Ovary (tissue), 9 donors: ENCODE data around the gene KCNN1. TPM values are rescaled to one million over a fixed set of nuclear protein-coding genes. Genes with fewer than 3 reads are reported as not detected.

Source experiments
- DNase-seq, 5 donors: peaks; one replicate each; pipeline ENCODE4 v3.0.0-alpha.2; 2019 to 2020
- H3K27ac ChIP-seq, 2 donors: fragments of 200-600 bp; one replicate each; pipeline versions ENCODE4 v1.5.1 to v1.8.0; 2019 to 2022
- H3K27me3 ChIP-seq: fragments of 200-600 bp; one replicate; pipeline ENCODE4 v1.8.0; 2022
- H3K36me3 ChIP-seq: fragments of 200-600 bp; sonication (generic); one replicate; pipeline ENCODE4 v1.5.1; 2019
- H3K4me1 ChIP-seq: one replicate; pipeline ENCODE4 v1.8.1; 2013; ENCODE audit warnings: mild to moderate bottlenecking, moderate library complexity; ENCODE audit not compliant: insufficient read depth
- H3K4me3 ChIP-seq: fragments of 200-600 bp; sonication (generic); one replicate; pipeline ENCODE4 v1.5.1; 2017
- H3K9me3 ChIP-seq, 2 donors: fragments of 200-600 bp in 1 of 2; sonication (generic) in 1 of 2; one replicate each; pipeline versions ENCODE4 v1.5.1 to v1.8.1; 2013 to 2019; ENCODE audit warnings: mild to moderate bottlenecking in 1 of 2, moderate library complexity in 1 of 2
- CTCF ChIP-seq, 3 donors: fragments of 450-650 bp in 2 of 3; fragments of 200-600 bp in 1 of 3; IDR thresholded peaks; one replicate each; pipeline versions ENCODE4 v1.5.1 to v1.8.0; 2016 to 2022; ENCODE audit warnings: antibody characterized with exemption in 3 of 3, mild to moderate bottlenecking in 1 of 3
- EP300 ChIP-seq: sonication (generic); formaldehyde crosslinking; IDR thresholded peaks from one replicate; pipeline ENCODE4 v1.6.1; 2017; ENCODE audit warnings: antibody characterized with exemption
- POLR2A ChIP-seq: fragments of 450-650 bp; IDR thresholded peaks from one replicate; pipeline ENCODE4 v1.6.1; 2017; ENCODE audit warnings: antibody characterized with exemption, mild to moderate bottlenecking, moderate library complexity
- WGBS, 3 donors: extraction: QIAGEN DNeasy Blood & Tissue Kit in 1 of 3; methylation state at CpG; one replicate each; pipeline versions ENCODE4 v1.1.5 to v1.1.7; 2013 to 2017; 5-methylcytosine and 5-hydroxymethylcytosine counted together
- intact Hi-C, 4 donors: fragments of 100-400 bp; cut with DNase I; formaldehyde crosslinking; loops; one replicate each; pipeline versions ENCODE4 v1.11.0 to v1.15.1; 2022 to 2023
- polyA plus RNA-seq, 2 donors: library from polyadenylated mRNA; stranded (reverse); fragments of 200-250 nt in 1 of 2; fragments of 350-450 nt in 1 of 2; fragmentation: Illumina TruSeq in 1 of 2; extraction: RNeasy Lipid Tissue Mini Kit (QIAGEN cat#74804) in 1 of 2; gene quantifications; one replicate each; pipeline ENCODE4 v1.2.3, GENCODE V29; 2013 to 2014
- total RNA-seq, 7 donors: library from RNA; depleted of rRNA in 2 of 7; stranded (reverse); fragments of >200 nt in 2 of 7; fragmentation: NEBNext Ultra II Directional in 3 of 7; extraction: Animal tissue kit (Norgen Biotek cat#: 25700) in 3 of 7; gene quantifications; one replicate each; pipeline versions ENCODE4 v1.1.0 to v1.2.4, GENCODE V29; 2016 to 2023
- donor health status: DM: no; HTN: no; CAD: no; lungs with moderate emphysema.
- donor health status: DM: no; HTN: no; CAD: no.
- donor health status: Bipolar disorder and iron deficiency.
- donor health status: DM: yes; HTN: yes; CAD: no.
- donor health status: DM: no; HTN: no; CAD: no.
- donor health status: DM: yes; HTN: yes; CAD: no.

Gene KCNN1
- total and polyA plus RNA-seq, 9 donors: 0.33 to 5.9 (median 1.7) TPM; not detected in 1

- intact Hi-C loops: no loop called here
- no peak for TF ChIP-seq CTCF (IDR thresholded peaks at IDR 0.05)
- no peak for TF ChIP-seq POLR2A
- no peak for TF ChIP-seq EP300
- Histone ChIP-seq H3K4me1 (no peaks in the 10 kb centered on the region), H3K27ac (no peak overlapping the region), H3K4me3 (no peak overlapping the region), H3K36me3 (no peaks in the 10 kb centered on the region), H3K27me3 (no peaks in the 10 kb centered on the region), H3K9me3 (no peaks in the 10 kb centered on the region)
- no peak for DNase-seq
- 92 to 96% (median 94%) methylated on average over 10 to 23 of the region's 23 CpGs for WGBS, 3 donors
Measured at GRCh38 chr19:17973759-17974158, 6.9 kb downstream of the KCNN1 start.

DNA sequence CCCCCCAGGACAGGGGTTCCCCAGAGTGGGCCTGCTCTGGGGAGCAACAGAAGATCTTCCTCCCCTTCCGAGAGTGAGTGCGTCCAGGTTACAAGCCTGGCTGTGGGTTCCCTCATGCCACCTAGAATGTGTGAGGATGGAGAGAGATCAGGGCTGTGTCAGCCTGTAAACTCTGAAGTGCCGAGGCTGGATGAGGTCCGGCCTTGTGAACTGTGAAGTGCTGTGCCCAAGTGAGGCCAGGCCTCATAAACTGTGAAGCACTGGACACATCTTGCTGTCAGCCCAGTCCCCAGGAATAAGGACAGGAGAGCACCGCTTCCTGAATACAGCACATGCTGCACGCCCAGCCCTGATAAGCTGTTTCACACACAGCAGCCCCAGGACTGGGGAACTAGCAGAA is 7.6 kb downstream of the KCNN1 start:
- no peak overlapping the region for H3K4me3 ChIP-seq
- WGBS, 3 donors: 84 to 92% (median 88%) methylated on average over 6 of the region's 6 CpGs
- H3K36me3 ChIP-seq: no peaks in the 10 kb centered on the region
- no peak overlapping the region for H3K27ac ChIP-seq
- TF ChIP-seq CTCF (IDR thresholded peaks at IDR 0.05): no peak
- no peaks in the 10 kb centered on the region for H3K27me3 ChIP-seq
- intact Hi-C loops: no loop called here
- no peaks in the 10 kb centered on the region for H3K9me3 ChIP-seq
- H3K4me1 ChIP-seq: no peaks in the 10 kb centered on the region
- no peak for DNase-seq

DNA sequence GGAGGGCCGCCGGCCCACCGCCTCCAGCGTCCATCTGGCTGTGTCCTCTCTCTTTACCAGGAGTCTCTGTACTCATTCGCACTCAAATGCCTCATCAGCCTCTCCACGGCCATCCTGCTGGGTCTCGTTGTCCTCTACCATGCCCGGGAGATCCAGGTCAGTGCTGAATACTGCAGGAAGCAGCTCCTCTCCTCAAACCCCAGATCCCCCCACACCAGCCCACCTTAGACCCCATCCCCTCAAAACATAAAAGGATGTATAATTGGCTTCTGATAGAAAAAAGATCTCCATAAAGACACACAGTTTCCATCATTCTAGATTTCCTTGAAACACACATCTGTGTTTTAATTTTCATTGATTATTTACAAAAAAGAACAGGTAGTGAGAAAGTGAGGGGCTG is 8.1 kb downstream of the KCNN1 start:
- intact Hi-C loops: no loop called here
- TF ChIP-seq CTCF (IDR thresholded peaks at IDR 0.05) (no peak), POLR2A (no peak), EP300 (no peak)
- WGBS, 3 donors: 89 to 91% (median 90%) methylated on average over 8 of the region's 8 CpGs

DNA sequence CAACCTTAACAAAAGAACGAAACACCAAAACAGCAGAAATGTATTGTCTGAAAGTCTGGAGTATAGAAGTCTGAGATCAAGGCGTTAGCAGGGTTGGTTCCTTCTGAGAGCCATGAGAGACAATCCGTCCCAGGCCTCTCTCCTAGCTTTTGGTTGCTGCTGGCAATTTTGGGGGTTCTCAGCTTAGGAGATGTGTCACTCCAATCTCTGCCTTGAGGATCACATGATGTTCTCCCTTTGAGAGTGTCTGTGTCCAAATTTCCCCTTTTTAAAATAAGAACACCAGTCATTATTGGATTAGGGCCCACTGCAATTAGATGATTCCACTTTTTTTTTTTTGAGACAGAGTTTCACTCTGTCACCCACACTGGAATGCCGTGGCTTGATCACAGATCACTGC is 10.1 kb downstream of the KCNN1 start:
- Histone ChIP-seq H3K36me3 (no peaks in the 10 kb centered on the region), H3K9me3 (no peaks in the 10 kb centered on the region), H3K27me3 (no peaks in the 10 kb centered on the region), H3K27ac (no peak overlapping the region), H3K4me3 (no peak overlapping the region), H3K4me1 (no peaks in the 10 kb centered on the region)
- no peak for TF ChIP-seq EP300
- TF ChIP-seq CTCF (IDR thresholded peaks at IDR 0.05): no peak
- TF ChIP-seq POLR2A: no peak
- DNase-seq: no peak
- 85 to 92% (median 89%) methylated on average over 4 of the region's 4 CpGs for WGBS, 3 donors
- intact Hi-C loops: no loop called here

More for the DNA sequence above, 8.1 kb downstream of the KCNN1 start:
- DNase-seq: no peak
- Histone ChIP-seq H3K36me3 (no peaks in the 10 kb centered on the region), H3K4me1 (no peaks in the 10 kb centered on the region), H3K4me3 (no peak overlapping the region), H3K9me3 (no peaks in the 10 kb centered on the region), H3K27me3 (no peaks in the 10 kb centered on the region), H3K27ac (no peak overlapping the region)

DNA sequence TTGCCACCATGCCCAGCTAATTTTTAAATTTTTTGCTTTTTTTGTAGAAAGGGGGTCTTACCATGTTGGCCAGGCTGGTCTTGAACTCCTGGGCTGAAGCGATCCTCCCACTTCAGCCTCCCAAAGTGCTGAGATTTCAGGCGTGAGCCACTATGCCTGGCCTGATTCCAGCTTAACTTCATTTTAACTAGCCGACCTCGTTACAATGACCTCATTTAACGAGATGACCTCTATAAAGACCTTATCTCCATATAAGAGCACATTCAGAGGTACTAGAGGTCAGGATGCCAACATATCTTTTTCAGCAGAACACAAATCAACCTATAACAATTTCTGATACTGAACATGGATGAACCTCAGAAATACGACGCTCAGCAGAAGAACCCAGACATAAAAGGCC is 10.6 kb downstream of the KCNN1 start:
- WGBS, 3 donors: 70 to 75% (median 71%) methylated on average over 7 of the region's 7 CpGs
- Histone ChIP-seq H3K36me3 (no peaks in the 10 kb centered on the region), H3K4me1 (no peaks in the 10 kb centered on the region), H3K27ac (no peak overlapping the region), H3K27me3 (no peaks in the 10 kb centered on the region), H3K9me3 (no peaks in the 10 kb centered on the region), H3K4me3 (no peak overlapping the region)
- intact Hi-C loops: no loop called here
- no peak for TF ChIP-seq POLR2A
- TF ChIP-seq CTCF (IDR thresholded peaks at IDR 0.05): no peak
- no peak for TF ChIP-seq EP300
- no peak for DNase-seq
